ENCODE measurements around the gene NLRP1. TPM values are rescaled to one million over a fixed set of nuclear protein-coding genes. Genes with fewer than 3 reads are reported as not detected.

Gene NLRP1
- total and polyA plus RNA-seq, 9 of the 15 experiments (the other 6 are each of a cell fraction or from before 2014, with no cell fraction given): 4.0 to 69.4 (median 27.7) TPM

DNA sequence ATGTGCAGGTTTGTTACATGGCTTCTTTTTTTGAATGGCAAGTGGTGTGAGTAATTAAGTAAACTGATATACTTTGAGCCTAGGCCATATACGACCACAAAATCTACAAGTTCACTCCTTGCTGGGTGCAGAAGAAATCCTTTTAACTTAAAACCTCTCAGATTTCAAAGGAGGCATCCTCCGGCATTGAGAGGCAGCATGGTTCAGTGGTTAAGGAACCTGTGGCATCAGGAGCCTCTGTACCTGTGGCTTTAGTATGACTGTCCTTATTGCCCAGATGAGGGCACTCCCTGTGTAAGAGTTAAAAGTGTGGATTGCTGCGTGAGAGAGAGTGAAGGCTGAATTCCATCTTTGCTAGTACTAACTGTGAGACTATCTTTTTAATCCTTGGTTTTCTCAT, 3.3 kb downstream of the NLRP1 start (continued):
- TF ChIP-seq, protein P1, sequence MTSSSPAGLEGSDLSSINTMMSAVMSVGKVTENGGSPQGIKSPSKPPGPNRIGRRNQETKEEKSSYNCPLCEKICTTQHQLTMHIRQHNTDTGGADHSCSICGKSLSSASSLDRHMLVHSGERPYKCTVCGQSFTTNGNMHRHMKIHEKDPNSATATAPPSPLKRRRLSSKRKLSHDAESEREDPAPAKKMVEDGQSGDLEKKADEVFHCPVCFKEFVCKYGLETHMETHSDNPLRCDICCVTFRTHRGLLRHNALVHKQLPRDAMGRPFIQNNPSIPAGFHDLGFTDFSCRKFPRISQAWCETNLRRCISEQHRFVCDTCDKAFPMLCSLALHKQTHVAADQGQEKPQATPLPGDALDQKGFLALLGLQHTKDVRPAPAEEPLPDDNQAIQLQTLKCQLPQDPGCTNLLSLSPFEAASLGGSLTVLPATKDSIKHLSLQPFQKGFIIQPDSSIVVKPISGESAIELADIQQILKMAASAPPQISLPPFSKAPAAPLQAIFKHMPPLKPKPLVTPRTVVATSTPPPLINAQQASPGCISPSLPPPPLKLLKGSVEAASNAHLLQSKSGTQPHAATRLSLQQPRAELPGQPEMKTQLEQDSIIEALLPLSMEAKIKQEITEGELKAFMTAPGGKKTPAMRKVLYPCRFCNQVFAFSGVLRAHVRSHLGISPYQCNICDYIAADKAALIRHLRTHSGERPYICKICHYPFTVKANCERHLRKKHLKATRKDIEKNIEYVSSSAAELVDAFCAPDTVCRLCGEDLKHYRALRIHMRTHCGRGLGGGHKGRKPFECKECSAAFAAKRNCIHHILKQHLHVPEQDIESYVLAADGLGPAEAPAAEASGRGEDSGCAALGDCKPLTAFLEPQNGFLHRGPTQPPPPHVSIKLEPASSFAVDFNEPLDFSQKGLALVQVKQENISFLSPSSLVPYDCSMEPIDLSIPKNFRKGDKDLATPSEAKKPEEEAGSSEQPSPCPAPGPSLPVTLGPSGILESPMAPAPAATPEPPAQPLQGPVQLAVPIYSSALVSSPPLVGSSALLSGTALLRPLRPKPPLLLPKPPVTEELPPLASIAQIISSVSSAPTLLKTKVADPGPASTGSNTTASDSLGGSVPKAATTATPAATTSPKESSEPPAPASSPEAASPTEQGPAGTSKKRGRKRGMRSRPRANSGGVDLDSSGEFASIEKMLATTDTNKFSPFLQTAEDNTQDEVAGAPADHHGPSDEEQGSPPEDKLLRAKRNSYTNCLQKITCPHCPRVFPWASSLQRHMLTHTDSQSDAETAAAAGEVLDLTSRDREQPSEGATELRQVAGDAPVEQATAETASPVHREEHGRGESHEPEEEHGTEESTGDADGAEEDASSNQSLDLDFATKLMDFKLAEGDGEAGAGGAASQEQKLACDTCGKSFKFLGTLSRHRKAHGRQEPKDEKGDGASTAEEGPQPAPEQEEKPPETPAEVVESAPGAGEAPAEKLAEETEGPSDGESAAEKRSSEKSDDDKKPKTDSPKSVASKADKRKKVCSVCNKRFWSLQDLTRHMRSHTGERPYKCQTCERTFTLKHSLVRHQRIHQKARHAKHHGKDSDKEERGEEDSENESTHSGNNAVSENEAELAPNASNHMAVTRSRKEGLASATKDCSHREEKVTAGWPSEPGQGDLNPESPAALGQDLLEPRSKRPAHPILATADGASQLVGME (CRISPR knock-in tag; IDR thresholded peaks at IDR 0.05): no peak
- no peak for TF ChIP-seq ZNF707 (CRISPR knock-in tag; conservative IDR thresholded peaks at IDR 0.05)

DNA sequence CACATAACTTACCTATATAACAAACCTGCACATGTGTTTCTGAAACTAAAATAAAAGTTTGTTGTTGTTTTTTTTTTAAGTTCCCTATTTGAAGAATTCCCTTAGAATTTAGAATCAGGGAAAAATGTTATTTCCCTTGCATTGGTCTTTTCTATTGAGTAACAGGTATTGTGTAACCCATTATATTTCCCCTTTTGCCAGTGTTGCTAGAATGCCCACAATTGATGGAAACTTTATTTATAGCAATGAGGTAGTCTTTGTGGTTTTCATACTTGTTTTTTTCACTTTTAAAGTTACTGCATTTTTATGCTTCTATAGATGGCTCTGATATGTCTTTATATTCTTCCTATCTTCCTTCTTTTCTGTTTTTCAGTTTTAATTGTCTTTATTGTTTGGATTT, 3.9 kb downstream of the NLRP1 start:
- FAIRE-seq: no peak
- no peak overlapping the region for H3K27ac ChIP-seq (ENCODE audit: extremely low read depth, low read depth, low read length)
- DNase-seq (ENCODE audit: extremely low read depth in 1 of 4, low spot score in 3 of 4): no peak
- H3K79me2 ChIP-seq (ENCODE audit: control insufficient read depth, insufficient read depth, low read length): no peaks in the 10 kb centered on the region
- H3K27me3 ChIP-seq (ENCODE audit: control insufficient read depth in 2 of 2, insufficient read depth in 2 of 2, low read length in 2 of 2): no peaks in the 10 kb centered on the region
- TF ChIP-seq CEBPG (CRISPR knock-in tag; IDR thresholded peaks at IDR 0.05) (no peak), CEBPG (tag; conservative IDR thresholded peaks at IDR 0.05 in 1 of 2, IDR thresholded peaks at IDR 0.05 in 1 of 2) (peak in 1 of 2 experiments; percentile 6; a peak in 1 of 4 replicates), CEBPB (tag; IDR thresholded peaks at IDR 0.05) (0 out of 2 replicates have a peak, but pooled peaks have one; percentile 24)
- TF ChIP-seq, protein P2, sequence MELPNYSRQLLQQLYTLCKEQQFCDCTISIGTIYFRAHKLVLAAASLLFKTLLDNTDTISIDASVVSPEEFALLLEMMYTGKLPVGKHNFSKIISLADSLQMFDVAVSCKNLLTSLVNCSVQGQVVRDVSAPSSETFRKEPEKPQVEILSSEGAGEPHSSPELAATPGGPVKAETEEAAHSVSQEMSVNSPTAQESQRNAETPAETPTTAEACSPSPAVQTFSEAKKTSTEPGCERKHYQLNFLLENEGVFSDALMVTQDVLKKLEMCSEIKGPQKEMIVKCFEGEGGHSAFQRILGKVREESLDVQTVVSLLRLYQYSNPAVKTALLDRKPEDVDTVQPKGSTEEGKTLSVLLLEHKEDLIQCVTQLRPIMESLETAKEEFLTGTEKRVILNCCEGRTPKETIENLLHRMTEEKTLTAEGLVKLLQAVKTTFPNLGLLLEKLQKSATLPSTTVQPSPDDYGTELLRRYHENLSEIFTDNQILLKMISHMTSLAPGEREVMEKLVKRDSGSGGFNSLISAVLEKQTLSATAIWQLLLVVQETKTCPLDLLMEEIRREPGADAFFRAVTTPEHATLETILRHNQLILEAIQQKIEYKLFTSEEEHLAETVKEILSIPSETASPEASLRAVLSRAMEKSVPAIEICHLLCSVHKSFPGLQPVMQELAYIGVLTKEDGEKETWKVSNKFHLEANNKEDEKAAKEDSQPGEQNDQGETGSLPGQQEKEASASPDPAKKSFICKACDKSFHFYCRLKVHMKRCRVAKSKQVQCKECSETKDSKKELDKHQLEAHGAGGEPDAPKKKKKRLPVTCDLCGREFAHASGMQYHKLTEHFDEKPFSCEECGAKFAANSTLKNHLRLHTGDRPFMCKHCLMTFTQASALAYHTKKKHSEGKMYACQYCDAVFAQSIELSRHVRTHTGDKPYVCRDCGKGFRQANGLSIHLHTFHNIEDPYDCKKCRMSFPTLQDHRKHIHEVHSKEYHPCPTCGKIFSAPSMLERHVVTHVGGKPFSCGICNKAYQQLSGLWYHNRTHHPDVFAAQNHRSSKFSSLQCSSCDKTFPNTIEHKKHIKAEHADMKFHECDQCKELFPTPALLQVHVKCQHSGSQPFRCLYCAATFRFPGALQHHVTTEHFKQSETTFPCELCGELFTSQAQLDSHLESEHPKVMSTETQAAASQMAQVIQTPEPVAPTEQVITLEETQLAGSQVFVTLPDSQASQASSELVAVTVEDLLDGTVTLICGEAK (IDR thresholded peaks at IDR 0.05): no peak
- TF ChIP-seq, protein P2 (CRISPR knock-in tag; IDR thresholded peaks at IDR 0.05): no peak
- H3K9ac ChIP-seq (ENCODE audit: insufficient read depth in 1 of 2, low read depth in 2 of 2, low read length in 2 of 2): no peak overlapping the region
- no peaks in the 10 kb centered on the region for H3K9me3 ChIP-seq (replicated peaks; ENCODE audit: control insufficient read depth, insufficient read depth, low read depth, low read length)
- BruUV-seq (replicated peaks): no TSS peak
- CTCF ChIA-PET (ENCODE audit: low intra/inter-chr PET ratio): no interaction called here
- no peak overlapping the region for H2AFZ ChIP-seq (ENCODE audit: low read depth, low read length)
- in situ Hi-C loops (cut with MboI) (no loop called here), intact Hi-C loops (cut with micrococcal nuclease) (no loop called here)
- H3K4me2 ChIP-seq (ENCODE audit: insufficient read depth, low read length): no peak overlapping the region
- H3K4me3 ChIP-seq: no peak overlapping the region
- no peaks in the 10 kb centered on the region for H4K20me1 ChIP-seq (replicated peaks; ENCODE audit: control insufficient read depth, insufficient read depth, low read length)
- H3K9me1 ChIP-seq (ENCODE audit: control insufficient read depth, insufficient read depth, low read length): no peaks in the 10 kb centered on the region
- no peak for ATAC-seq
- POLR2A ChIA-PET: no interaction called here
- H3K36me3 ChIP-seq (ENCODE audit: control insufficient read depth, insufficient read depth, low read length): peaks cover 60% of the 10 kb centered on the region; the same call in 2 of the 3 replicates
- H3K4me1 ChIP-seq (replicated peaks in 1 of 2; ENCODE audit: control insufficient read depth in 2 of 2, insufficient read depth in 2 of 2, low read length in 2 of 2): no peaks in the 10 kb centered on the region

Measured in K562 (cell line).